A549 (cell line): ENCODE data around the gene NT5C2. TPM values are rescaled to one million over a fixed set of nuclear protein-coding genes. Genes with fewer than 3 reads are reported as not detected.
"Not testable (repeated sequence)": the region's sequence is repeated elsewhere in the genome, so short reads cannot be mapped to it uniquely, and the experiment has no call there.

Experiments
- ATAC-seq, 2 experiments: fragments of 200-7000 bp in 1 of 2; fragments of >200 bp in 1 of 2; cut with Nextera tagmentation in 1 of 2; cut with Tn5 transposase in 1 of 2; 3 replicates each; pipeline versions ENCODE4 v1.8.0 to v1.9.1; 2018 to 2020; ENCODE audit warnings: mild to moderate bottlenecking in 1 of 2, moderate library complexity in 1 of 2
- CTCF ChIA-PET: fragments of 300-600 bp; sonication (Branson Sonifier 250); formaldehyde crosslinking; extraction: SDS; loops from one replicate; lab custom pipeline; 2021; ENCODE audit warnings: antibody characterized with exemption, inconsistent platforms; lab: Yijun Ruan, JAX
- POLR2A ChIA-PET: fragments of 350-600 bp; formaldehyde crosslinking; extraction: SDS; loops from one replicate; lab custom pipeline; 2021; ENCODE audit warnings: antibody characterized with exemption, inconsistent platforms; lab: Yijun Ruan, JAX
- DNase-seq, 2 experiments: peaks; one replicate each; pipeline versions ENCODE4 v3.0.0 to v3.0.0-alpha.2; 2011 to 2016; ENCODE audit warnings: low read depth in 1 of 2, low spot score in 1 of 2
- FAIRE-seq: peaks from 2 replicates; lab custom pipeline; 2011; peaks lifted over from hg19 to GRCh38; lab: Jason Lieb, UNC
- H3K27ac ChIP-seq, 2 experiments: fragments of >200 bp; sonication (Bioruptor Twin); formaldehyde crosslinking; 3 replicates each; pipeline ENCODE4 v1.5.1; 2016 to 2017
- H3K4me1 ChIP-seq: fragments of >200 bp; sonication (Bioruptor Twin); formaldehyde crosslinking; 3 replicates; pipeline ENCODE4 v1.6.1; 2016
- H3K4me2 ChIP-seq: fragments of >200 bp; sonication (Bioruptor Twin); formaldehyde crosslinking; 3 replicates; pipeline ENCODE4 v1.6.1; 2016
- H3K4me3 ChIP-seq: fragments of >200 bp; sonication (Bioruptor Twin); formaldehyde crosslinking; 3 replicates; pipeline ENCODE4 v1.5.1; 2016
- H3K9me3 ChIP-seq: fragments of >200 bp; sonication (Bioruptor Twin); formaldehyde crosslinking; 3 replicates; pipeline ENCODE4 v1.6.1; 2016
- CEBPB ChIP-seq, 2 experiments: fragments of >200 bp in 1 of 2; sonication (Bioruptor Twin) in 1 of 2; formaldehyde crosslinking in 1 of 2; IDR thresholded peaks; 2 replicates each; pipeline ENCODE4 v1.6.1; 2012 to 2016
- EP300 ChIP-seq, 2 experiments: fragments of >200 bp; sonication (Bioruptor Twin); formaldehyde crosslinking; IDR thresholded peaks; 2 replicates in 1 of 2; 3 replicates in 1 of 2; pipeline ENCODE4 v1.6.1; 2016 to 2017
- FOSL2 ChIP-seq, 2 experiments: fragments of 450-650 bp in 1 of 2; fragments of >200 bp in 1 of 2; sonication (Bioruptor Twin) in 1 of 2; formaldehyde crosslinking; IDR thresholded peaks; 2 replicates each; pipeline versions ENCODE4 v1.5.0 to v1.6.1; 2016 to 2020; ENCODE audit warnings: mild to moderate bottlenecking in 1 of 2, moderate library complexity in 1 of 2
- HOXB5 ChIP-seq: fragments of 250-450 bp; sonication (Bioruptor Pico); IDR thresholded peaks from 2 replicates; pipeline ENCODE4 v1.5.0; 2020; ENCODE audit warnings: mild to moderate bottlenecking, moderate library complexity
- JUN ChIP-seq, 2 experiments: fragments of >200 bp; sonication (Bioruptor Twin); formaldehyde crosslinking; IDR thresholded peaks; 2 replicates in 1 of 2; 3 replicates in 1 of 2; pipeline ENCODE4 v1.6.1; 2016 to 2017
- MAZ ChIP-seq: fragments of 150-350 bp; IDR thresholded peaks from 2 replicates; pipeline ENCODE4 v1.6.1; 2014; ENCODE audit warnings: antibody characterized with exemption, low read depth, low read length, borderline replicate concordance
- NR3C1 ChIP-seq: fragments of >200 bp; sonication (Bioruptor Twin); formaldehyde crosslinking; IDR thresholded peaks from 3 replicates; pipeline ENCODE4 v1.6.1; 2017
- WGBS: methylation state at CpG from one replicate; pipeline ENCODE4 v1.1.6; 2017; ENCODE audit errors: missing lambda C conversion rate; 5-methylcytosine and 5-hydroxymethylcytosine counted together
- polyA plus RNA-seq, 4 experiments: library from polyadenylated mRNA; depleted of rRNA in 3 of 4; stranded (reverse); fragments of >200 nt; fragmentation: RNase III in 1 of 4; extraction: RNeasy Plus Mini Kit Qiagen cat#74134 plus additional on column Dnase treatment in 1 of 4; gene quantifications; 2 replicates in 3 of 4; 3 replicates in 1 of 4; pipeline ENCODE4 v1.2.3, GENCODE V29; 2011 to 2017
- TF ChIP-seq, protein P1 (sequence below): fragments of 250-450 bp; sonication (Bioruptor Pico); IDR thresholded peaks from 2 replicates; pipeline ENCODE4 v1.5.0; 2020; ENCODE audit warnings: low read depth, mild to moderate bottlenecking, moderate library complexity
- TF ChIP-seq, protein P2 (sequence below): fragments of 450-650 bp; IDR thresholded peaks from 2 replicates; pipeline ENCODE4 v1.6.1; 2014; ENCODE audit warnings: antibody characterized with exemption

Gene NT5C2
- polyA plus RNA-seq, 2 of the 4 experiments (the other 2 are of a cell fraction): 86.4 to 177 TPM

GRCh38 chr10:103171278-103171677 lies 21.8 kb downstream of the NT5C2 start (continued):
- TF ChIP-seq JUN (IDR thresholded peaks at IDR 0.05) (no peak), HOXB5 (no peak), MAZ (no peak)

DNA sequence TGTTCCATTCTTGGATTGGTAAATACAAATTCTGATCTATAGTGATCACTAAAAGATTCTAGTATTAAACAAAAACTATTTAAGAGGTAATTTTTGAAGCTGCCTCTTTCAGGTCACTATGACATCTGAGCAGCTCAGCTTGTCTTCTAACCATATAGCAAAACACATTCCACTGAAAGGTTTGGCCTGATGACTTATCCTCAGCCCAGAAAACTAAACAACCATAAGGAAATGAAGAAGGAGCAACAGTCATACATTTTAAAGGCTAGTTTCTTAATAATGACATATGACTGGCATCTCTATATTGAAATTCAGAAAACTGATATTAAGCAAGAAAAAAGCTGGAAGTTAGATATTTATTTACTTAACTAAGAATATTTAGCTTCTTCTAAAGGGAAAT lies 24.6 kb downstream of the NT5C2 start:
- Histone ChIP-seq H3K4me2 (peak overlapping the region; percentile 52), H3K27ac (peak overlapping the region; percentile 52 to 70; a peak in 3 of 6 replicates), H3K4me1 (peaks cover 44% of the 10 kb centered on the region), H3K4me3 (no peak overlapping the region), H3K9me3 (peaks cover 5% of the 10 kb centered on the region; the same call in 2 of the 3 replicates)
- CTCF ChIA-PET: interaction anchor here (0.6 to 2.6 kb wide), 6 partner anchors 10 to 76 kb away, joined by 3 to 12 read pairs (median 3); no protein-coding TSS in a partner anchor
- TF ChIP-seq CEBPB (IDR thresholded peaks at IDR 0.05) (peak in 1 of 2 experiments; percentile 49; a peak in 1 of 4 replicates), FOSL2 (IDR thresholded peaks at IDR 0.05) (no peak), FOSL2 (CRISPR knock-in tag; IDR thresholded peaks at IDR 0.05) (peak; percentile 76), EP300 (IDR thresholded peaks at IDR 0.05) (peak in 1 of 2 experiments; percentile 33; a peak in 1 of 5 replicates)
- TF ChIP-seq, protein P1, sequence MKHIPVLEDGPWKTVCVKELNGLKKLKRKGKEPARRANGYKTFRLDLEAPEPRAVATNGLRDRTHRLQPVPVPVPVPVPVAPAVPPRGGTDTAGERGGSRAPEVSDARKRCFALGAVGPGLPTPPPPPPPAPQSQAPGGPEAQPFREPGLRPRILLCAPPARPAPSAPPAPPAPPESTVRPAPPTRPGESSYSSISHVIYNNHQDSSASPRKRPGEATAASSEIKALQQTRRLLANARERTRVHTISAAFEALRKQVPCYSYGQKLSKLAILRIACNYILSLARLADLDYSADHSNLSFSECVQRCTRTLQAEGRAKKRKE (CRISPR knock-in tag): no peak
- ATAC-seq (peak; percentile 81 to 84), DNase-seq (peak in 1 of 2 experiments; percentile 75), FAIRE-seq (no peak)
- POLR2A ChIA-PET: interaction anchor here (0.5 to 1.7 kb wide), 2 partner anchors 10 to 24 kb away, joined by 4 to 9 read pairs; no protein-coding TSS in a partner anchor

DNA sequence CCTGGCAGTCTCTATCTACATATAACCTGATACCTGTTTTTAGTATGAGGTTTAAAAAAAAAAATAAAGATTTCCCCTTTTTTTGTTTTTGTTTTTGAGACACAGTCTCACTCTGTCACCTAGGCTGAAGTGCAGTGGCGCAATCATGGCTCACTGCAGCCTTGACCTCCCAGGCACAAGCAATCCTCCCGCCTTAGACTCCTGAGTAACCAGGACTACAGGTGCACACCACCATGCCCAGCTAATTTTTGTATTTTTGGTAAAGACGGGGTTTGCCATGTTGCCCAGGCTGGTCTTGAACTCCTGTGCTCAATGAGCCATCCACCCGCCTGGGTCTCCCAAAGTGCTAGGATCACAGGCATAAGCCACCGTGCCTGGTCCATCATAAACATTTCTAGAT lies 25.5 kb downstream of the NT5C2 start:
- not testable (repeated sequence) for H3K4me2 ChIP-seq, DNase-seq, H3K4me3 ChIP-seq, H3K9me3 ChIP-seq, ATAC-seq, FAIRE-seq
- ChIA-PET CTCF (interaction anchor here (0.9 to 2.8 kb wide), 4 partner anchors 64 to 77 kb away, joined by 3 to 12 read pairs (median 8); no protein-coding TSS in a partner anchor), POLR2A (interaction anchor here (0.7 to 1.7 kb wide), 2 partner anchors 24 to 25 kb away, joined by 3 to 9 read pairs; no protein-coding TSS in a partner anchor)
- Histone ChIP-seq H3K4me1 (peaks cover 44% of the 10 kb centered on the region), H3K27ac (peak overlapping the region in 1 of 2 experiments; percentile 71; a peak in 3 of 6 replicates)
- WGBS: 99% methylated on average over 5 of the region's 5 CpGs

DNA sequence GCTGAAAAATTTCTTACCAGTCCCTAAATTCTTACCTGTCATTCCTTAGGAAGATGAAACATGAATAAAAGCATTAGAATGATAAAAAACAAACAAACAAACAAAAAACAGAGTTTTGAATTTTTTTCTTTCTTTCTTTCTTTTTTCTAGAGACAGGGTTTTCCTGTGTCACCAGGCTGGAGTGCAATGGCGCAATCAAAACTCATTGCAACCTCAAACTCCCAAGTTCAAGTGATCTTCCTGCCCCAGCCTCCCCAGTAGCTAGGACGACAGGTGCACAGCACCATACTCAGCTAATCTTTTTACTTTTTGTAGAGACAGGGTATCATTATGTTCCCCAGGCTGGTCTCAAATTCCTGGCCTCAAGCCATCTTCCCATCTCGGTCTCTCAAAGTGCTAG lies 26.5 kb downstream of the NT5C2 start:
- DNase-seq (no peak), ATAC-seq (no peak), FAIRE-seq (peak; percentile 73)
- H3K4me2 ChIP-seq: no peak overlapping the region
- H3K27ac ChIP-seq: no peak overlapping the region
- CTCF ChIA-PET: interaction anchor here (2.4 to 2.8 kb wide), 2 partner anchors 65 to 78 kb away, joined by 6 to 10 read pairs; no protein-coding TSS in a partner anchor
- 89% methylated on average over 3 of the region's 3 CpGs for WGBS
- no peak for TF ChIP-seq NR3C1
- TF ChIP-seq CEBPB (IDR thresholded peaks at IDR 0.05): peak in 1 of 2 experiments; percentile 51; a peak in 2 of 4 replicates
- TF ChIP-seq, protein P2, sequence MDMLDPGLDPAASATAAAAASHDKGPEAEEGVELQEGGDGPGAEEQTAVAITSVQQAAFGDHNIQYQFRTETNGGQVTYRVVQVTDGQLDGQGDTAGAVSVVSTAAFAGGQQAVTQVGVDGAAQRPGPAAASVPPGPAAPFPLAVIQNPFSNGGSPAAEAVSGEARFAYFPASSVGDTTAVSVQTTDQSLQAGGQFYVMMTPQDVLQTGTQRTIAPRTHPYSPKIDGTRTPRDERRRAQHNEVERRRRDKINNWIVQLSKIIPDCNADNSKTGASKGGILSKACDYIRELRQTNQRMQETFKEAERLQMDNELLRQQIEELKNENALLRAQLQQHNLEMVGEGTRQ: no peak
- TF ChIP-seq, all 56 proteins: peak for 1
- Histone ChIP-seq H3K4me3 (no peak overlapping the region), H3K4me1 (peaks cover 40% of the 10 kb centered on the region), H3K9me3 (peaks cover 10% of the 10 kb centered on the region)
- POLR2A ChIA-PET: no interaction called here

DNA sequence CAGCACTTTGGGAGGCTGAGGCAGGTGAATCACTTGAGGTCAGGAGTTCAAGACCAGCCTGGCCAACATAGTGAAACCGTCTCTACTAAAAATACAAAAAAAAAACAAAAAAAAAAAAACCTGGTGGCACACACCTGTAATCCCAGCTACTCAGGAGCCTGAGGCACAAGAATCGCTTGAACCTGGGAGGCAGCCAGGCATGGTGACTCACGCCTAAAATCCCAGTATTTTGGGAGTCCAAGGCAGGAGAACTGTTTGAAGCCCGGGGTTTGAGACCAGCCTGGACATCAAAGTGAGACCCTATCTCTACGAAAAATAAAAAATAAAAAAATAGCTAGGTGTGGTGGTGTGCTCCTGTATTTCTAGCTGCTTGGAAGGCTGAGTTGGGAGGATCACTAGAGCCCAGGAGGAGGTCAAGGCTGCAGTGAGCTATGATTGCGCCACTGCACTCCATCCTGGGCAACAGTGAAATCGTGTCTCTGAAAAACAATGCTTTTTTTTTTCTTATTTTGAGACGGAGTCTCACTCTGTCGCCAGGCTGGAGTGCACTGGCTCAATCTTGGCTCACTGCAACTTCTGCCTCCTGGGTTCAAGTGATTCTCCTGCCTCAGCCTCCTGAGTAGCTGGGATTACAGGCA lies 29.2 kb downstream of the NT5C2 start:
- ChIA-PET POLR2A (interaction anchor here (0.5 kb wide), 1 partner anchor 22 kb away, joined by 6 read pairs; no protein-coding TSS in a partner anchor), CTCF (interaction anchor here (0.6 to 1.4 kb wide), 4 partner anchors 75 to 486 kb away, joined by 3 to 4 read pairs (median 4); no protein-coding TSS in a partner anchor)
- TF ChIP-seq CEBPB (IDR thresholded peaks at IDR 0.05): 0 out of 4 replicates have a peak, but pooled peaks of 1 of the 2 experiments have one; percentile 16
- not testable (repeated sequence) for H3K4me3 ChIP-seq, DNase-seq, H3K9me3 ChIP-seq, H3K4me2 ChIP-seq, ATAC-seq, FAIRE-seq, H3K27ac ChIP-seq
- WGBS: 93% methylated on average over 9 of the region's 9 CpGs
- peaks cover 15% of the 10 kb centered on the region for H3K4me1 ChIP-seq
